Heart right ventricle (tissue), 16 donors: Measurements from ENCODE around the gene GARS1. TPM values are rescaled to one million over a fixed set of nuclear protein-coding genes. Genes with fewer than 3 reads are reported as not detected.

Source experiments
- ATAC-seq, 8 donors: fragments of 200-7000 bp; cut with Tn5 transposase; one replicate each; pipeline ENCODE4 v1.9.1; 2020; ENCODE audit warnings: mild to moderate bottlenecking in 8 of 8, moderate library complexity in 8 of 8, moderate number of reproducible peaks in 1 of 8
- DNase-seq, 2 donors: peaks; one replicate each; pipeline ENCODE4 v3.0.0-alpha.2; 2020
- H3K27ac ChIP-seq, 10 donors: fragments of 200-600 bp; sonication (generic) in 2 of 10; one replicate each; pipeline versions ENCODE4 v1.5.0 to v1.8.0; 2020 to 2022; ENCODE audit warnings: mild to moderate bottlenecking in 3 of 10
- H3K27me3 ChIP-seq, 7 donors: fragments of 200-600 bp; one replicate each; pipeline ENCODE4 v1.8.0; 2021 to 2022; ENCODE audit warnings: mild to moderate bottlenecking in 2 of 7
- H3K36me3 ChIP-seq, 9 donors: fragments of 200-600 bp; sonication (generic) in 1 of 9; one replicate each; pipeline versions ENCODE4 v1.5.0 to v1.8.0; 2020 to 2022; ENCODE audit warnings: mild to moderate bottlenecking in 2 of 9
- H3K4me1 ChIP-seq, 9 donors: fragments of 200-600 bp; sonication (generic) in 1 of 9; one replicate each; pipeline versions ENCODE4 v1.5.0 to v1.8.0; 2020 to 2022; ENCODE audit warnings: mild to moderate bottlenecking in 4 of 9
- H3K4me3 ChIP-seq, 10 donors: fragments of 200-600 bp; sonication (generic) in 2 of 10; one replicate each; pipeline versions ENCODE4 v1.5.0 to v1.8.0; 2020 to 2022; ENCODE audit warnings: mild to moderate bottlenecking in 7 of 10, moderate library complexity in 2 of 10
- H3K9me3 ChIP-seq, 11 donors: fragments of 200-600 bp in 10 of 11; sonication (generic) in 2 of 11; one replicate each; pipeline versions ENCODE4 v1.5.0 to v1.8.0; 2013 to 2022; ENCODE audit warnings: mild to moderate bottlenecking in 2 of 11, control low read depth in 1 of 11, moderate library complexity in 1 of 11
- CTCF ChIP-seq, 9 donors: fragments of 200-600 bp; sonication (generic) in 2 of 9; IDR thresholded peaks; one replicate each; pipeline versions ENCODE4 v1.5.0 to v1.8.0; 2021 to 2022; ENCODE audit warnings: antibody characterized with exemption in 9 of 9, mild to moderate bottlenecking in 5 of 9, moderate library complexity in 1 of 9
- WGBS, 2 donors: extraction: QIAGEN DNeasy Blood & Tissue Kit; methylation state at CpG; one replicate each; pipeline ENCODE4 v1.1.7; 2013; ENCODE audit warnings: inconsistent platforms in 1 of 2; 5-methylcytosine and 5-hydroxymethylcytosine counted together
- intact Hi-C, 10 donors: fragments of 100-400 bp; cut with DNase I; formaldehyde crosslinking; loops; one replicate each; pipeline versions ENCODE4 v1.11.1 to v1.14.2; 2022
- polyA plus RNA-seq, 2 donors: library from polyadenylated mRNA; stranded (reverse); fragments of 200-250 nt; gene quantifications; one replicate each; pipeline ENCODE4 v1.2.3, GENCODE V29; 2013
- total RNA-seq, 10 donors: library from RNA; stranded (reverse); fragmentation: NEBNext Ultra II Directional in 3 of 10; extraction: Animal tissue kit (Norgen Biotek cat#: 25700) in 3 of 10; gene quantifications; one replicate each; pipeline versions ENCODE4 v1.2.1 to v1.2.4, GENCODE V29; 2021 to 2023
- donor health status: Arrhythmogenic right ventricular cardiomyopathy.
- donor health status: ischemic (EF 13 %, LVEDD 7.1; RV severe dilation, severe dysfunction).
- donor health status: healthy with polysubstance abuse.
- donor health status: DM: no; HTN: yes; CAD: no.
- donor health status: DM: no; HTN: no; CAD: no.
- donor health status: ischemic (EF 25% LVEDD 6.9; RV normal size, moderate dysfunction).
- donor health status: ischemic (EF 25% LVEDD 5.7; RV mildly dilated, moderate dysfunction).
- donor health status: healthy.
- donor health status: DM: yes; HTN: yes; CAD: no.
- donor health status: Ischemic cardiomyopathy.
- donor health status: ischemic (EF 35%, LVEDD 5.7; RV mildly dilated, moderate dysfunction).
- donor health status: nonischemic (EF 11% LVEDD 7.7; RV severe dilation, severe dysfunction).
- donor health status: DM: yes; HTN: yes; CAD: no.
- donor health status: PGD.
- donor health status: ischemic (EF 29% LVEDD 5.4; RV normal size, mild dysfunction).
- donor health status: nonischemic (EF 23%, LVEDD 6.1; RV moderate dilation, normal function).

The GARS1 gene
- total and polyA plus RNA-seq, 12 donors, result 36.5 to 95.6 (median 41.6) TPM

- ATAC-seq (peak; percentile 6 to 51 (median 24)), DNase-seq (no peak)
- Histone ChIP-seq H3K27ac (peak overlapping the region in 2 of 10 donors; percentile 0 to 24), H3K4me1 (peaks cover 2 to 26% (median 16%) of the 10 kb centered on the region in 9 donors), H3K9me3 (no peaks in the 10 kb centered on the region), H3K36me3 (no peaks in the 10 kb centered on the region), H3K4me3 (peak overlapping the region; percentile 29 to 63 (median 54)), H3K27me3 (peaks cover 15 to 77% (median 68%) of the 10 kb centered on the region in 7 donors)
- intact Hi-C loops, result loop anchor here in 7 of 10 donors (2.0 to 10.0 kb wide), 4 partner anchors 55 to 63 kb away; no protein-coding TSS in a partner anchor
- TF ChIP-seq CTCF (IDR thresholded peaks at IDR 0.05), result no peak
- 0 to 1% methylated on average over 38 to 40 of the region's 40 CpGs for WGBS, 2 donors
Measured at GRCh38 chr7:30681815-30682211, 87.1 kb downstream of the GARS1 start.

- H3K9me3 ChIP-seq, result no peaks in the 10 kb centered on the region
- intact Hi-C loops, result loop anchor here in 7 of 10 donors (2.0 to 10.0 kb wide), 4 partner anchors 55 to 62 kb away; no protein-coding TSS in a partner anchor
- peak within 1 kb of the TSS; percentile 29 to 63 (median 54) for H3K4me3 ChIP-seq
- ATAC-seq, result peak; percentile 62 to 80 (median 73)
- H3K27me3 ChIP-seq, result peaks cover 15 to 75% (median 62%) of the 10 kb centered on the region in 7 donors
- DNase-seq, result peak; percentile 19 to 52
- WGBS, 2 donors, result 4% methylated on average over 60 to 67 of the region's 67 CpGs
- H3K27ac ChIP-seq, result peak within 1 kb of the TSS in 4 of 10 donors; percentile 0 to 32 (median 19)
- peaks cover 2 to 26% (median 16%) of the 10 kb centered on the region in 9 donors for H3K4me1 ChIP-seq
- no peaks in the 10 kb centered on the region for H3K36me3 ChIP-seq
- TF ChIP-seq CTCF (IDR thresholded peaks at IDR 0.05), result peak in 8 of 9 donors; percentile 14 to 74 (median 56)
Measured at GRCh38 chr7:30682212-30683083, 87.8 kb downstream of the GARS1 start, which contains the start of gene CRHR2. Gene CRHR2 (minus strand): TSS chr7:30682456. CDS start chr7:30682280, 176 bp downstream.

- peaks cover 15 to 71% (median 61%) of the 10 kb centered on the region in 7 donors for H3K27me3 ChIP-seq
- H3K4me3 ChIP-seq, result peak overlapping the region in 6 of 10 donors; percentile 52 to 59 (median 54)
- no peak for TF ChIP-seq CTCF (IDR thresholded peaks at IDR 0.05)
Measured at GRCh38 chr7:30683306-30683705, 88.6 kb downstream of the GARS1 start.

More at GRCh38 chr7:30683306-30683705, 88.6 kb downstream of the GARS1 start:
- no peaks in the 10 kb centered on the region for H3K36me3 ChIP-seq
- no peak for DNase-seq
- peaks cover 2 to 26% (median 16%) of the 10 kb centered on the region in 9 donors for H3K4me1 ChIP-seq
- intact Hi-C loops, result loop anchor here in 7 of 10 donors (2.0 to 10.0 kb wide), 4 partner anchors 54 to 61 kb away; no protein-coding TSS in a partner anchor
- no peak for ATAC-seq
- 91% methylated on average over 5 of the region's 5 CpGs for WGBS, 2 donors
- no peaks in the 10 kb centered on the region for H3K9me3 ChIP-seq
- peak overlapping the region in 2 of 10 donors; percentile 14 to 24 for H3K27ac ChIP-seq

Other genes starting within 250 kb of the GARS1 start
- 10 to 100 TPM in 3 of 10 donors, 1 to 10 TPM in 7; 6.3 to 19.1 (median 8.6) TPM for gene NOD1, start 116.1 kb upstream of the GARS1 start, total RNA-seq
- gene NOD1, start 116.1 kb upstream of the GARS1 start, polyA plus RNA-seq, result 10 to 100 TPM in 1 of 2 donors, 1 to 10 TPM in 1; 7.6 to 18.4 TPM
- 10 to 100 TPM; 13.8 to 29.3 (median 18.3) TPM for gene GGCT, start 90.0 kb upstream of the GARS1 start, total RNA-seq
- 10 to 100 TPM; 31.7 to 54.2 TPM for gene GGCT, start 90.0 kb upstream of the GARS1 start, polyA plus RNA-seq
- gene CRHR2, start 87.6 kb downstream of the GARS1 start, total RNA-seq, result 1 to 10 TPM in 1 of 10 donors, under 1 TPM in 8, not detected in 1; 0.07 to 1.0 (median 0.28) TPM
- 1 to 10 TPM in 1 of 2 donors, under 1 TPM in 1; 0.10 to 1.2 TPM for gene CRHR2, start 87.6 kb downstream of the GARS1 start, polyA plus RNA-seq
- gene INMT, start 157.3 kb downstream of the GARS1 start, total RNA-seq, result 10 to 100 TPM; 12.3 to 57.3 (median 26.9) TPM
- 10 to 100 TPM; 14.2 to 56.3 TPM for gene INMT, start 157.3 kb downstream of the GARS1 start, polyA plus RNA-seq
- 1 to 10 TPM; 2.1 to 5.4 (median 3.2) TPM for gene MINDY4, start 176.5 kb downstream of the GARS1 start, total RNA-seq
- 1 to 10 TPM; 1.9 to 2.4 TPM for gene MINDY4, start 176.5 kb downstream of the GARS1 start, polyA plus RNA-seq